ENCODE measurements around the gene YIPF6. TPM values are rescaled to one million over a fixed set of nuclear protein-coding genes. Genes with fewer than 3 reads are reported as not detected.

YIPF6 gene
- total and polyA plus RNA-seq, 2 donors (not counting 1 experiment from before 2014, with no cell fraction given), result 2.4 to 18.6 TPM

DNA sequence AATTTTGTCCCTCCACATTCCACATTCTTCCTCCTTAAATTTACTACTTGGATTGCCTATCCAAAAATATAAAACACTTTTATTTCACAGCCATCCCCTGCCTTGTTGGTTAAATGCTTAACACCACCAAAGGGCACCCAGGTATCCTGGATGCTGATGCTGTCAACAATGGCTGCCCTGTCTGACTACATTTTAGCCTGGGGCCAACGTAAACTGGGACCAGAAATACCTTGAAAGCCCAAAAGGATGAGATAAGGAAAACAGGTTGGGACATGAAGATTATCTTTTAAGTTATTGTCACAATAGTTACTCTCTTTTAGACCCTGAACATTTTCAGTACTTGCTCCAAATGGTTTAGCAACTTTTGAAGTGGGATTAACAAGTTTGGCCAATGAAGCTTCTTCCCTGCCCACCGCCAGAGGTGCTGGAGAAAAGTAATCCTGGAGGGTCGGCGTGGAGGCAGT is 775 bp upstream of the YIPF6 start:
- H3K9me3 Mint-ChIP-seq (ENCODE audit: insufficient read depth), result no peaks in the 10 kb centered on the region
- Histone ChIP-seq H3K9me3 (ENCODE audit: control extremely low read depth in 1 of 3, control insufficient read depth in 2 of 3, insufficient read depth in 1 of 3, low read length in 2 of 3) (no peaks in the 10 kb centered on the region), H3K27ac (ENCODE audit: low read length in 2 of 2) (peak overlapping the region; percentile 92 to 93), H3K4me1 (ENCODE audit: control insufficient read depth in 2 of 2, insufficient read depth in 2 of 2, low read length in 2 of 2) (peaks cover 4 to 10% of the 10 kb centered on the region in 2 donors), H3K9ac (ENCODE audit: low read length) (peak overlapping the region; percentile 92), H2AFZ (ENCODE audit: insufficient read depth, low read depth, low read length, poor library complexity, severe bottlenecking) (peak overlapping the region; percentile 75), H3K36me3 (replicated peaks in 1 of 2; ENCODE audit: control extremely low read depth in 1 of 2, control insufficient read depth in 1 of 2, extremely low read depth in 1 of 2, insufficient read depth in 2 of 2, low read length in 1 of 2) (no peaks in the 10 kb centered on the region), H3K4me3 (ENCODE audit: control extremely low read depth in 1 of 5, extremely low read depth in 1 of 5, insufficient read depth in 1 of 5, low read depth in 2 of 5, low read length in 4 of 5) (peak overlapping the region; percentile 51 to 88 (median 62)), H3K79me2 (ENCODE audit: control insufficient read depth, insufficient read depth, low read length) (peaks cover 45% of the 10 kb centered on the region), H3K27me3 (replicated peaks in 1 of 4; ENCODE audit: control extremely low read depth in 1 of 4, control insufficient read depth in 3 of 4, insufficient read depth in 4 of 4, low read length in 3 of 4) (no peaks in the 10 kb centered on the region), H4K20me1 (ENCODE audit: control insufficient read depth, insufficient read depth, low read length, poor library complexity, severe bottlenecking) (no peaks in the 10 kb centered on the region), H3K4me2 (replicated peaks; ENCODE audit: low read depth, low read length, poor library complexity, severe bottlenecking) (peak overlapping the region; percentile 70)
- CTCF ChIA-PET, result no interaction called here
- peak overlapping the region; percentile 93 for H3K27ac Mint-ChIP-seq
- POLR2A ChIA-PET, result no interaction called here
- WGBS (ENCODE audit: insufficient coverage), result no CpG with 5 or more reads among the region's 4 CpGs
- peaks cover 23% of the 10 kb centered on the region for H3K4me1 Mint-ChIP-seq
- intact Hi-C loops (cut with micrococcal nuclease), result no loop called here
- ATAC-seq (ENCODE audit: low read depth) (no peak), DNase-seq (no peak)
- TF ChIP-seq EZH2 (IDR thresholded peaks at IDR 0.05; ENCODE audit: borderline replicate concordance, insufficient read depth, low read depth, low read length, poor library complexity, severe bottlenecking), result no peak
- TF ChIP-seq, protein P1, sequence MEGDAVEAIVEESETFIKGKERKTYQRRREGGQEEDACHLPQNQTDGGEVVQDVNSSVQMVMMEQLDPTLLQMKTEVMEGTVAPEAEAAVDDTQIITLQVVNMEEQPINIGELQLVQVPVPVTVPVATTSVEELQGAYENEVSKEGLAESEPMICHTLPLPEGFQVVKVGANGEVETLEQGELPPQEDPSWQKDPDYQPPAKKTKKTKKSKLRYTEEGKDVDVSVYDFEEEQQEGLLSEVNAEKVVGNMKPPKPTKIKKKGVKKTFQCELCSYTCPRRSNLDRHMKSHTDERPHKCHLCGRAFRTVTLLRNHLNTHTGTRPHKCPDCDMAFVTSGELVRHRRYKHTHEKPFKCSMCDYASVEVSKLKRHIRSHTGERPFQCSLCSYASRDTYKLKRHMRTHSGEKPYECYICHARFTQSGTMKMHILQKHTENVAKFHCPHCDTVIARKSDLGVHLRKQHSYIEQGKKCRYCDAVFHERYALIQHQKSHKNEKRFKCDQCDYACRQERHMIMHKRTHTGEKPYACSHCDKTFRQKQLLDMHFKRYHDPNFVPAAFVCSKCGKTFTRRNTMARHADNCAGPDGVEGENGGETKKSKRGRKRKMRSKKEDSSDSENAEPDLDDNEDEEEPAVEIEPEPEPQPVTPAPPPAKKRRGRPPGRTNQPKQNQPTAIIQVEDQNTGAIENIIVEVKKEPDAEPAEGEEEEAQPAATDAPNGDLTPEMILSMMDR (IDR thresholded peaks at IDR 0.05), result no peak
- peaks cover 5% of the 10 kb centered on the region for H3K27me3 Mint-ChIP-seq
- peak overlapping the region; percentile 94 for H3K4me3 Mint-ChIP-seq

DNA sequence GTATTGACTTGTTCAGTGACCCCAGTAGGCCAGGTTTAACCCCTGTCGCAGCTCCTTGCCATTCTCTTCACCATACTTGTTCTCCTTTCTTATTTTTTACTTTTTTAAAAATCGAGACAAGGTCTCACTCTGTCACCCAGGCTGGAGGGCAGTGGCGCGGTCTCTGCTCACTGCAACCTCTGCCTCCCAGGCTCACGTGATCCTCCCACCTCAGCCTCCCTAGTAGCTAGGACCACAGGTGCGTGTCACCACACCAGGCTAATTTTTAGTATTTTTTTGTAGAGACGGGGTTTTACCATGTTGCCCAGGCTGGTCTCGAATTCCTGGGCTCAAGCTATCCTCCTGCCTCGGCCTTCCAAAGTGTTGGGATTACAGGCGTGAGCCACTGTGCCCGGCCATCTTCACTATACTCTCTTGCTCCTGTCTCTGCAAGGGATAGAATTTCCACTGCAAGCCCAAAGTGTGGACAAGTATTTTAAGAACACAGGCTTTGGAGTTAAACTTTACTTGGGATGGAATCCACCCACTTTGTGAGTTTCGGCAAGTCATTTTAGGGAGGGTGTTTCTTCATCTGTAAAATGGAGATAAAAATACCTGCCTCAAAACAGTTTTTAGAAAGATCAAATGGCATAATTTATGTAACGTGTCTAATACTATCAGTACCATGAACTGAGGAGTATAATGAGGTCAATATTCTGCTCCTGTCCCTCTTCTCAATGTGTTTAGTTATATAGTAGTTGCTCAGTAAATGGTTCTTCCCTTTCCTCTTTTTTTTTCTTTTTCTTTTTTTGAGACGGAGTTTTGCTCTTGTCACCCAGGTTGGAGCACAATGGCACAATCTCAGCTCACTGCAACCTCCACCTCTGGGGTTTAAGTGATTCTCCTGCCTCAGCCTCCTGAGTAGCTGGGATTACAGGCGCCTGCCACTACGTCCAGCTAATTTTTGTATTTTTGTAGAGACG is 973 bp downstream of the YIPF6 start:
- TF ChIP-seq EZH2 (IDR thresholded peaks at IDR 0.05; ENCODE audit: borderline replicate concordance, insufficient read depth, low read depth, low read length, poor library complexity, severe bottlenecking), result no peak
- TF ChIP-seq, protein P1 (IDR thresholded peaks at IDR 0.05), result no peak
- peak overlapping the region; percentile 93 for H3K27ac Mint-ChIP-seq
- no peaks in the 10 kb centered on the region for H4K20me1 ChIP-seq (ENCODE audit: control insufficient read depth, insufficient read depth, low read length, poor library complexity, severe bottlenecking)
- H3K27ac ChIP-seq (ENCODE audit: low read length in 2 of 2), result peak overlapping the region in 1 of 2 donors; percentile 93
- DNase-seq (no peak), ATAC-seq (ENCODE audit: low read depth) (no peak)
- no peaks in the 10 kb centered on the region for H3K27me3 ChIP-seq (replicated peaks in 1 of 4; ENCODE audit: control extremely low read depth in 1 of 4, control insufficient read depth in 3 of 4, insufficient read depth in 4 of 4, low read length in 3 of 4)
- intact Hi-C loops (cut with micrococcal nuclease), result no loop called here
- WGBS (ENCODE audit: insufficient coverage), result 65% methylated on average over 6 of the region's 17 CpGs
- peaks cover 4 to 10% of the 10 kb centered on the region in 2 donors for H3K4me1 ChIP-seq (ENCODE audit: control insufficient read depth in 2 of 2, insufficient read depth in 2 of 2, low read length in 2 of 2)
- peak overlapping the region; percentile 75 for H2AFZ ChIP-seq (ENCODE audit: insufficient read depth, low read depth, low read length, poor library complexity, severe bottlenecking)
- peaks cover 61% of the 10 kb centered on the region for H3K79me2 ChIP-seq (ENCODE audit: control insufficient read depth, insufficient read depth, low read length)
- H3K27me3 Mint-ChIP-seq, result peaks cover under 1% of the 10 kb centered on the region
- peak overlapping the region; percentile 92 for H3K9ac ChIP-seq (ENCODE audit: low read length)
- peak overlapping the region; percentile 51 to 88 (median 62) for H3K4me3 ChIP-seq (ENCODE audit: control extremely low read depth in 1 of 5, extremely low read depth in 1 of 5, insufficient read depth in 1 of 5, low read depth in 2 of 5, low read length in 4 of 5)
- peak overlapping the region; percentile 94 for H3K4me3 Mint-ChIP-seq
- H3K9me3 Mint-ChIP-seq (ENCODE audit: insufficient read depth), result no peaks in the 10 kb centered on the region
- ChIA-PET POLR2A (no interaction called here), CTCF (no interaction called here)
- H3K36me3 ChIP-seq (replicated peaks in 1 of 2; ENCODE audit: control extremely low read depth in 1 of 2, control insufficient read depth in 1 of 2, extremely low read depth in 1 of 2, insufficient read depth in 2 of 2, low read length in 1 of 2), result no peaks in the 10 kb centered on the region
- no peaks in the 10 kb centered on the region for H3K9me3 ChIP-seq (ENCODE audit: control extremely low read depth in 1 of 3, control insufficient read depth in 2 of 3, insufficient read depth in 1 of 3, low read length in 2 of 3)
- H3K4me1 Mint-ChIP-seq, result peaks cover 38% of the 10 kb centered on the region
- H3K4me2 ChIP-seq (replicated peaks; ENCODE audit: low read depth, low read length, poor library complexity, severe bottlenecking), result peak overlapping the region; percentile 70

Data from B cell (primary cell).